CD1c-positive myeloid dendritic cell (primary cell): ENCODE data around the gene CXorf65.

ENCODE experiments used
- DNase-seq: peaks from one replicate; pipeline ENCODE4 v3.0.0-alpha.2; 2016; ENCODE audit errors: extremely low spot score

Gene CXorf65

GRCh38 chrX:71067089-71067488 is 39.5 kb downstream of the CXorf65 start:
- no peak for DNase-seq

GRCh38 chrX:71060127-71060526 is 46.4 kb downstream of the CXorf65 start:
- DNase-seq: no peak

- peak; percentile 44 for DNase-seq
Observed at GRCh38 chrX:71057848-71058530, 48.6 kb downstream of the CXorf65 start.

- DNase-seq: no peak
Observed at GRCh38 chrX:71056867-71057266, 49.7 kb downstream of the CXorf65 start.
